ENCODE results near the gene ZEB2. TPM values are rescaled to one million over a fixed set of nuclear protein-coding genes. Genes with fewer than 3 reads are reported as not detected.

The ZEB2 gene
- total RNA-seq, 1 experiment from 2014 or later = 1.1 TPM

GRCh38 chr2:144505245-144505831 lies 14.6 kb downstream of the ZEB2 start:
- Histone ChIP-seq H3K4me3 (ENCODE audit: low read depth in 2 of 2, low read length in 2 of 2) (no peak overlapping the region), H3K27me3 (ENCODE audit: control insufficient read depth, insufficient read depth, low read length) (peaks cover 5% of the 10 kb centered on the region), H3K36me3 (ENCODE audit: control insufficient read depth, insufficient read depth, low read length) (no peaks in the 10 kb centered on the region), H3K4me1 (ENCODE audit: control insufficient read depth, insufficient read depth, low read length) (no peaks in the 10 kb centered on the region), H3K9me3 (ENCODE audit: control insufficient read depth, insufficient read depth, low read depth, low read length) (no peaks in the 10 kb centered on the region), H3K27ac (ENCODE audit: low read length) (no peak overlapping the region)
- no peak for TF ChIP-seq CTCF (IDR thresholded peaks at IDR 0.05)
- no peak for TF ChIP-seq TCF7L2 (IDR thresholded peaks at IDR 0.05; ENCODE audit: low read depth, low read length)
- no peak for TF ChIP-seq POLR2AphosphoS5 (IDR thresholded peaks at IDR 0.05; ENCODE audit: low read depth, low read length)
- TF ChIP-seq SIN3A (IDR thresholded peaks at IDR 0.05; ENCODE audit: borderline replicate concordance, insufficient read depth, low read depth, low read length) = no peak
- TF ChIP-seq REST (IDR thresholded peaks at IDR 0.05; ENCODE audit: insufficient read depth in 1 of 2, low read depth in 2 of 2, low read length in 1 of 2) = no peak
- ATAC-seq (no peak), DNase-seq (ENCODE audit: low read depth, low spot score) (no peak)
- intact Hi-C loops (cut with micrococcal nuclease; ENCODE audit: unreplicated experiment) (no loop called here), in situ Hi-C loops (cut with HindIII; ENCODE audit: low pct_unique_long_range_greater_than_20kb, low sequenced_read_pairs) (no loop called here)
- ChIA-PET CTCF (no interaction called here), POLR2A (no interaction called here)
- BruUV-seq (replicated peaks) = no TSS peak

GRCh38 chr2:144504218-144504641 lies 15.7 kb downstream of the ZEB2 start:
- ATAC-seq = no peak
- Histone ChIP-seq H3K9me3 (ENCODE audit: control insufficient read depth, insufficient read depth, low read depth, low read length) (no peaks in the 10 kb centered on the region), H3K4me3 (ENCODE audit: low read depth in 2 of 2, low read length in 2 of 2) (no peak overlapping the region), H3K27me3 (ENCODE audit: control insufficient read depth, insufficient read depth, low read length) (peaks cover 5% of the 10 kb centered on the region), H3K4me1 (ENCODE audit: control insufficient read depth, insufficient read depth, low read length) (no peaks in the 10 kb centered on the region), H3K27ac (ENCODE audit: low read length) (no peak overlapping the region), H3K36me3 (ENCODE audit: control insufficient read depth, insufficient read depth, low read length) (no peaks in the 10 kb centered on the region)
- no peak for DNase-seq (ENCODE audit: low read depth, low spot score)
- no TSS peak for BruUV-seq (replicated peaks)
- ChIA-PET CTCF (interaction anchor here (0.5 kb wide), 1 partner anchor 17 kb away, joined by 4 read pairs; no protein-coding TSS in a partner anchor), POLR2A (no interaction called here)
- intact Hi-C loops (cut with micrococcal nuclease; ENCODE audit: unreplicated experiment) = no loop called here
- in situ Hi-C loops (cut with HindIII; ENCODE audit: low pct_unique_long_range_greater_than_20kb, low sequenced_read_pairs) = no loop called here
- no peak for TF ChIP-seq SIN3A (IDR thresholded peaks at IDR 0.05; ENCODE audit: borderline replicate concordance, insufficient read depth, low read depth, low read length)
- TF ChIP-seq REST (IDR thresholded peaks at IDR 0.05; ENCODE audit: insufficient read depth in 1 of 2, low read depth in 2 of 2, low read length in 1 of 2) = no peak
- TF ChIP-seq POLR2AphosphoS5 (IDR thresholded peaks at IDR 0.05; ENCODE audit: low read depth, low read length) = no peak
- no peak for TF ChIP-seq CTCF (IDR thresholded peaks at IDR 0.05)
- no peak for TF ChIP-seq TCF7L2 (IDR thresholded peaks at IDR 0.05; ENCODE audit: low read depth, low read length)

Measured in Panc1 (cell line).